Caco-2 (cell line): Measurements from ENCODE around the gene CFAP43. TPM values are rescaled to one million over a fixed set of nuclear protein-coding genes. Genes with fewer than 3 reads are reported as not detected.

Experiments used
- BruUV-seq: library from RNA; stranded (reverse); fragments of 400-500 nt; replicated peaks from 2 replicates; lab custom pipeline; 2021; lab: Mats Ljungman, UMichigan
- CTCF ChIA-PET: fragments of 300-600 bp; sonication (Branson Sonifier 250); formaldehyde crosslinking; loops from one replicate; lab custom pipeline; 2022; ENCODE audit warnings: antibody characterized with exemption; lab: Charles Lee
- POLR2A ChIA-PET: fragments of 300-600 bp; sonication (Branson Sonifier 250); formaldehyde crosslinking; loops from one replicate; lab custom pipeline; 2022; ENCODE audit warnings: antibody characterized with exemption; lab: Charles Lee
- DNase-seq, 2 experiments: peaks; one replicate each; pipeline versions ENCODE4 v3.0.0 to v3.0.0-alpha.2; 2020 to 2022
- H3K27me3 ChIP-seq: replicated peaks from 2 replicates; pipeline ENCODE4 v1.6.0; 2011; ENCODE audit warnings: low read length; ENCODE audit not compliant: control insufficient read depth, insufficient read depth
- H3K36me3 ChIP-seq: 2 replicates; pipeline ENCODE4 v1.5.1; 2011; ENCODE audit warnings: low read length; ENCODE audit not compliant: control insufficient read depth, insufficient read depth
- H3K4me1 ChIP-seq: fragments of 250-450 bp; sonication (Bioruptor Pico); 2 replicates; pipeline ENCODE4 v1.5.1; 2020; ENCODE audit warnings: mild to moderate bottlenecking
- H3K4me3 ChIP-seq: 2 replicates; pipeline ENCODE4 v1.5.1; 2011; ENCODE audit warnings: low read depth, mild to moderate bottlenecking, control low read depth, low read length
- H3K9me3 ChIP-seq: fragments of 250-450 bp; sonication (Bioruptor Pico); 2 replicates; pipeline ENCODE4 v1.5.1; 2020; ENCODE audit warnings: mild to moderate bottlenecking, moderate library complexity
- H3K27ac Mint-ChIP-seq: one replicate; pipeline ENCODE4 v1.8.0; 2022; ENCODE audit warnings: mixed read lengths; ENCODE audit not compliant: unreplicated experiment
- H3K27me3 Mint-ChIP-seq: one replicate; pipeline ENCODE4 v1.8.0; 2022; ENCODE audit warnings: mixed read lengths; ENCODE audit not compliant: insufficient read depth, unreplicated experiment
- H3K36me3 Mint-ChIP-seq: one replicate; pipeline ENCODE4 v1.8.0; 2022; ENCODE audit warnings: mild to moderate bottlenecking, mixed read lengths; ENCODE audit not compliant: insufficient read depth, unreplicated experiment
- H3K4me1 Mint-ChIP-seq: one replicate; pipeline ENCODE4 v1.8.0; 2022; ENCODE audit warnings: low read depth, mixed read lengths; ENCODE audit not compliant: unreplicated experiment
- H3K4me3 Mint-ChIP-seq: one replicate; pipeline ENCODE4 v1.8.0; 2022; ENCODE audit warnings: mild to moderate bottlenecking, moderate library complexity, mixed read lengths; ENCODE audit not compliant: unreplicated experiment
- H3K9me3 Mint-ChIP-seq: one replicate; pipeline ENCODE4 v1.8.0; 2022; ENCODE audit warnings: mixed read lengths; ENCODE audit not compliant: unreplicated experiment
- CTCF ChIP-seq, 2 experiments: fragments of 200-600 bp in 1 of 2; IDR thresholded peaks; 1 replicate in 1 of 2; 2 replicates in 1 of 2; pipeline versions ENCODE4 v1.5.1 to v1.8.0; 2011 to 2022; ENCODE audit warnings: antibody characterized with exemption in 1 of 2, control low read depth in 1 of 2, inconsistent platforms in 1 of 2, low read depth in 1 of 2, low read length in 1 of 2, mild to moderate bottlenecking in 1 of 2, moderate library complexity in 1 of 2; ENCODE audit not compliant: insufficient read depth in 1 of 2, severe bottlenecking in 1 of 2, unreplicated experiment in 1 of 2
- intact Hi-C: fragments of 100-400 bp; cut with micrococcal nuclease; formaldehyde crosslinking; loops from one replicate; pipeline ENCODE4 v1.10.0; 2022; ENCODE audit not compliant: unreplicated experiment
- total RNA-seq: library from RNA; stranded (reverse); gene quantifications from 2 replicates; pipeline ENCODE4 v1.2.3, GENCODE V29; 2022

Gene CFAP43
- total RNA-seq, 1 experiment from 2014 or later = 0.52 TPM

DNA sequence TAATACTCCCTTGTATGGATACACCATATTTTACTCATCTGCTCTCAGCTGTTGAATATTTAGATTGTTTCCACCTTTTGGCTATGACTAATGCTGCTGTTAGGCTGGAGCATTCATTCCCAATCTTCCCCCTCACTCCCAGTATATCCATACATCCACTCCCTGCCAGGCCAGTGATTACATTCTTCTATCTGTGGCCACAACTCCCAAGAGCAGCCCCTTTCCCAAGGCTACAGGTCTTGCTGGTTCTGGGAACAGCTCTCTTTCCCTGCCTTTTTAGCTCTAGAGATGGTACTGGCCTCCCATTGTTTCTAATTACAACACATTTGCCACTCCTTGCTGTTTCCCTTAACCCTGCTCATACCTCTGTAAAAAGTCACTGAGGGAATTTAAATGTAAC is 82.0 kb downstream of the CFAP43 start:
- H3K9me3 Mint-ChIP-seq = peaks cover 26% of the 10 kb centered on the region
- DNase-seq = no peak
- no peak for TF ChIP-seq CTCF (IDR thresholded peaks at IDR 0.05; ENCODE audit: insufficient read depth in 1 of 2, low read depth in 1 of 2, low read length in 1 of 2, severe bottlenecking in 1 of 2, unreplicated experiment in 1 of 2)
- H3K27ac Mint-ChIP-seq = no peak overlapping the region
- no peak overlapping the region for H3K4me3 ChIP-seq
- no peaks in the 10 kb centered on the region for H3K4me1 Mint-ChIP-seq
- no peaks in the 10 kb centered on the region for H3K36me3 ChIP-seq
- no peaks in the 10 kb centered on the region; the same call in 1 of the 2 replicates for H3K27me3 ChIP-seq
- intact Hi-C loops = no loop called here
- ChIA-PET POLR2A (no interaction called here), CTCF (no interaction called here)
- H3K36me3 Mint-ChIP-seq = no peaks in the 10 kb centered on the region
- H3K4me3 Mint-ChIP-seq = no peak overlapping the region
- H3K27me3 Mint-ChIP-seq = peaks cover 10% of the 10 kb centered on the region
- peaks cover 19% of the 10 kb centered on the region for H3K9me3 ChIP-seq
- BruUV-seq = no TSS peak
- H3K4me1 ChIP-seq = no peaks in the 10 kb centered on the region

DNA sequence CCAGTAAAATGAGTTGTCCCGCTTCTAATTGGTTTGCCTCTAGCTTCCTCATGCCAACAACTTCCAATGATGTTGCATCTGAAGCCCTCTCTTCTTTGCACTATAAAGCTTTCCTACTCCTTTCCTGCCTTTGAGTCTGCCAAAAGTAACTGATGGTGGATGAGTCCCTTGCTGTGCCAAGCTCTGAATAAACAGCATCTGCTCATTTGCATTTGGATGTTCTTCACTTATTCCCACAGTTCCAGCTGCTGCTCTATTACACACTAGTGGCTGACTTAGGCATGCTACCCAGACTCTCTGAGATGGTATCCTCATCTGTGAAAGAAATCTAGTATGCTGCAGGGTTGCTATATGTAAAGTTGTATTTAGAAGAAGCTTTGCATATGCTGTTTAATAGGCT is 85.3 kb downstream of the CFAP43 start:
- no peaks in the 10 kb centered on the region for H3K36me3 Mint-ChIP-seq
- no peak overlapping the region for H3K27ac Mint-ChIP-seq
- TF ChIP-seq CTCF (IDR thresholded peaks at IDR 0.05; ENCODE audit: insufficient read depth in 1 of 2, low read depth in 1 of 2, low read length in 1 of 2, severe bottlenecking in 1 of 2, unreplicated experiment in 1 of 2) = no peak
- no peak overlapping the region for H3K4me3 Mint-ChIP-seq
- H3K9me3 Mint-ChIP-seq = peaks cover 19% of the 10 kb centered on the region
- H3K4me1 Mint-ChIP-seq = no peaks in the 10 kb centered on the region
- DNase-seq = no peak
- no TSS peak for BruUV-seq
- ChIA-PET POLR2A (no interaction called here), CTCF (interaction anchor here (0.6 kb wide), 1 partner anchor 136 kb away, joined by 3 read pairs; no protein-coding TSS in a partner anchor)
- intact Hi-C loops = no loop called here
- Histone ChIP-seq H3K4me3 (no peak overlapping the region), H3K9me3 (peaks cover 11% of the 10 kb centered on the region), H3K36me3 (no peaks in the 10 kb centered on the region), H3K27me3 (no peaks in the 10 kb centered on the region), H3K4me1 (no peaks in the 10 kb centered on the region)
- peaks cover 14% of the 10 kb centered on the region for H3K27me3 Mint-ChIP-seq

DNA sequence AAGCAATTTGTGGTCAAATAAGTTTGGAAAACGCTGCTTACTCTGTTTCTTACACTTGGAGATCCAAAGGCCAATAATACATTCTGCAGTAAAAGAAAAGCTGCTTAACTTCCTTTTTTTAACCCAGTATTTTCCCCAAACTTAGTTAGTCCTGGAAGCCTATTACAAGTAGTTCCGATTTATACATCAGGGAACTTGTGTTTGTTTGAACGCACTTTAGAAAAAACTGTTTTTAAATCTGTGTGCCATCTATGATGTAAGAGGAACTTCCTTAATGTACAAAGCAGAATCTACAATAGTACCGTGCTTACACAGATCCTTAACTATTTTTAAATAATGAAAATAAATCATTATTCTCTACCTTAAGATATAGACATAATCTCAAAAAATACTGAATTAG is 87.2 kb downstream of the CFAP43 start:
- no peaks in the 10 kb centered on the region for H3K36me3 Mint-ChIP-seq
- no peak for TF ChIP-seq CTCF (IDR thresholded peaks at IDR 0.05; ENCODE audit: insufficient read depth in 1 of 2, low read depth in 1 of 2, low read length in 1 of 2, severe bottlenecking in 1 of 2, unreplicated experiment in 1 of 2)
- no peak overlapping the region for H3K27ac Mint-ChIP-seq
- ChIA-PET CTCF (no interaction called here), POLR2A (no interaction called here)
- DNase-seq = no peak
- no peaks in the 10 kb centered on the region for H3K4me1 Mint-ChIP-seq
- H3K4me3 Mint-ChIP-seq = no peak overlapping the region
- H3K36me3 ChIP-seq = no peaks in the 10 kb centered on the region
- H3K9me3 ChIP-seq = no peaks in the 10 kb centered on the region
- H3K4me1 ChIP-seq = no peaks in the 10 kb centered on the region
- intact Hi-C loops = no loop called here
- no TSS peak for BruUV-seq
- H3K27me3 Mint-ChIP-seq = peaks cover 14% of the 10 kb centered on the region
- peaks cover 4% of the 10 kb centered on the region for H3K9me3 Mint-ChIP-seq
- no peak overlapping the region for H3K4me3 ChIP-seq
- H3K27me3 ChIP-seq = no peaks in the 10 kb centered on the region
